RWPE2 (cell line): ENCODE measurements around the gene SHKBP1.
A peak's percentile ranks its signal among the peaks of the same experiment; 100 is the strongest.

Experiments
- ATAC-seq: fragments of 200-7000 bp; cut with Tn5 transposase; 3 replicates; pipeline ENCODE4 v1.9.1; 2021; ENCODE audit warnings: low read depth
- DNase-seq: peaks from one replicate; pipeline ENCODE4 v3.0.0-alpha.2; 2020; ENCODE audit warnings: low spot score
- H3K27ac ChIP-seq: fragments of 450-650 bp; 2 replicates; pipeline ENCODE4 v1.5.1; 2017; ENCODE audit warnings: mild to moderate bottlenecking; ENCODE audit not compliant: poor library complexity, severe bottlenecking
- H3K27me3 ChIP-seq: fragments of 250-450 bp; sonication (Bioruptor Pico); 2 replicates; pipeline ENCODE4 v1.5.1; 2021; ENCODE audit warnings: mild to moderate bottlenecking, moderate library complexity; ENCODE audit not compliant: insufficient read depth, poor library complexity, severe bottlenecking
- H3K36me3 ChIP-seq: fragments of 250-450 bp; sonication (Bioruptor Pico); 2 replicates; pipeline ENCODE4 v1.5.1; 2020; ENCODE audit warnings: low read depth, mild to moderate bottlenecking, moderate library complexity
- H3K4me1 ChIP-seq: fragments of 250-450 bp; sonication (Bioruptor Pico); 2 replicates; pipeline ENCODE4 v1.5.1; 2021; ENCODE audit warnings: mild to moderate bottlenecking, moderate library complexity; ENCODE audit not compliant: insufficient read depth, poor library complexity, severe bottlenecking
- H3K4me3 ChIP-seq: fragments of 250-450 bp; sonication (Bioruptor Pico); 2 replicates; pipeline ENCODE4 v1.5.1; 2021; ENCODE audit warnings: mild to moderate bottlenecking, moderate library complexity; ENCODE audit not compliant: severe bottlenecking
- H3K9me3 ChIP-seq: fragments of 250-450 bp; sonication (Bioruptor Pico); 2 replicates; pipeline ENCODE4 v1.5.1; 2021; ENCODE audit warnings: mild to moderate bottlenecking, moderate library complexity; ENCODE audit not compliant: severe bottlenecking
- TF ChIP-seq, protein P1 (sequence below): fragments of 450-650 bp; IDR thresholded peaks from one replicate; pipeline ENCODE4 v1.5.1; 2017; ENCODE audit warnings: mild to moderate bottlenecking, moderate library complexity; ENCODE audit not compliant: poor library complexity, severe bottlenecking

Gene SHKBP1

DNA sequence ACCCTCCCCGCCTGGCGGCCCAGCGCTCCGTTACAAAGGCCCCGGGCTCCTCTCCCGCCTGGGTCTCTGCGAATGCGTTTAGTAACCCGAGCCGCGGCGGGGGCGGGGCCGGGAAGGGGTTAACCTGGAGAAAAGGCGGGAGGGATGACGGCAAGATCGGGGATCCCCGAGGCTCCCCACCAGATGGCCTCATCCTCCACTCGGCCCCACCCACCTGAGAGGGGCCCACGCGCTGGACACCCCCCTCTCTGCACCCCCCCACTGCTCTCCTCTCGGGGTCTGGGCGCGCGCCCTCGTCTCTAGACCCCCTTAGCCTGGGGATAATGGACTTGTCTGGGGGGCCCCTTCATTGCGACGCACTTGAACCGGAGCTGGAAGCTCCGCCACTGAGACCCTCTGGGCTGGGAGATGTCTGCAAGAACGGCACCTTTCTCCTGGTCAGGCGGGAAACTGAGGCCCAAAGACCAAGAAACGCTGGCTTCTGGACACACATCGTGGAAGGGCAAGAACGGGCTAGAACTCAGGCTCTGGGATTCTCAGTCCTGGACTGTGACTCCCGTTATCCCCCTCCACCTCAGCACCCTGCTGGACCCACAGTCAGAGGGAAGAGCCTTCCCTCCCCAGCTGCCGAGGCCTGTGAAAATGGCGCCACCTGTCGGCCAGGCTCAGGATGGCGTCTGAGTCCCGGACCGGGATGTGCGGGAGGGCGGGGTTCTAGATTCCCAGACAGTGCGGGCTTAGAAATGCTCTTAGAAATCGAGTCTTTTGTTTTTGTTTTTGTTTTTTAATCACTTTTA is 21.6 kb downstream of the SHKBP1 start:
- peak; percentile 89 for DNase-seq
- ATAC-seq = peak; percentile 70
- Histone ChIP-seq H3K4me3 (peak overlapping the region; percentile 38), H3K27ac (peak overlapping the region; percentile 11), H3K4me1 (peaks cover 10% of the 10 kb centered on the region), H3K36me3 (no peaks in the 10 kb centered on the region), H3K9me3 (no peaks in the 10 kb centered on the region), H3K27me3 (no peaks in the 10 kb centered on the region)
- TF ChIP-seq, protein P1, sequence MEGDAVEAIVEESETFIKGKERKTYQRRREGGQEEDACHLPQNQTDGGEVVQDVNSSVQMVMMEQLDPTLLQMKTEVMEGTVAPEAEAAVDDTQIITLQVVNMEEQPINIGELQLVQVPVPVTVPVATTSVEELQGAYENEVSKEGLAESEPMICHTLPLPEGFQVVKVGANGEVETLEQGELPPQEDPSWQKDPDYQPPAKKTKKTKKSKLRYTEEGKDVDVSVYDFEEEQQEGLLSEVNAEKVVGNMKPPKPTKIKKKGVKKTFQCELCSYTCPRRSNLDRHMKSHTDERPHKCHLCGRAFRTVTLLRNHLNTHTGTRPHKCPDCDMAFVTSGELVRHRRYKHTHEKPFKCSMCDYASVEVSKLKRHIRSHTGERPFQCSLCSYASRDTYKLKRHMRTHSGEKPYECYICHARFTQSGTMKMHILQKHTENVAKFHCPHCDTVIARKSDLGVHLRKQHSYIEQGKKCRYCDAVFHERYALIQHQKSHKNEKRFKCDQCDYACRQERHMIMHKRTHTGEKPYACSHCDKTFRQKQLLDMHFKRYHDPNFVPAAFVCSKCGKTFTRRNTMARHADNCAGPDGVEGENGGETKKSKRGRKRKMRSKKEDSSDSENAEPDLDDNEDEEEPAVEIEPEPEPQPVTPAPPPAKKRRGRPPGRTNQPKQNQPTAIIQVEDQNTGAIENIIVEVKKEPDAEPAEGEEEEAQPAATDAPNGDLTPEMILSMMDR = peak; percentile 97

DNA sequence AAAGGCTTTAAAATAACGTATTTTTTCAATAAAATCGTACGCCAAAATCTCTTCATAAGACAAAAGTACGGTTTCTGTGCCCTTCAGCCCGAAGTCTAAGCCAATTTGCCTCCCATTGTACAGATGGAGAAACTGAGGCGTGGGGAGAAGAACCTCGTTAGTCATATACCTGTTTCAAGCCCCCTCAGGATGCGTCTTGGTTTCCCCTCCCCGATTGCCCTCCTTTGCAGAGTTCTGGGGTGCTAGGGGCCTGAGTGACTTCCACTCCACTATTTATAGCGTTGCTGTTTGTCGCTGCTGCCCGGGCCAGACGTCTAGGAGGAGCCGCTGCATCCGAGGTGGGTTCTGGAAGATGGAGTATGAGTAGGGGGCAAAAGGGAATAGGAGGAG is 22.2 kb downstream of the SHKBP1 start:
- Histone ChIP-seq H3K9me3 (no peaks in the 10 kb centered on the region), H3K36me3 (no peaks in the 10 kb centered on the region), H3K4me3 (no peak overlapping the region), H3K4me1 (peaks cover 11% of the 10 kb centered on the region), H3K27me3 (no peaks in the 10 kb centered on the region), H3K27ac (no peak overlapping the region)
- TF ChIP-seq, protein P1 = peak; percentile 75
- no peak for DNase-seq
- no peak for ATAC-seq

DNA sequence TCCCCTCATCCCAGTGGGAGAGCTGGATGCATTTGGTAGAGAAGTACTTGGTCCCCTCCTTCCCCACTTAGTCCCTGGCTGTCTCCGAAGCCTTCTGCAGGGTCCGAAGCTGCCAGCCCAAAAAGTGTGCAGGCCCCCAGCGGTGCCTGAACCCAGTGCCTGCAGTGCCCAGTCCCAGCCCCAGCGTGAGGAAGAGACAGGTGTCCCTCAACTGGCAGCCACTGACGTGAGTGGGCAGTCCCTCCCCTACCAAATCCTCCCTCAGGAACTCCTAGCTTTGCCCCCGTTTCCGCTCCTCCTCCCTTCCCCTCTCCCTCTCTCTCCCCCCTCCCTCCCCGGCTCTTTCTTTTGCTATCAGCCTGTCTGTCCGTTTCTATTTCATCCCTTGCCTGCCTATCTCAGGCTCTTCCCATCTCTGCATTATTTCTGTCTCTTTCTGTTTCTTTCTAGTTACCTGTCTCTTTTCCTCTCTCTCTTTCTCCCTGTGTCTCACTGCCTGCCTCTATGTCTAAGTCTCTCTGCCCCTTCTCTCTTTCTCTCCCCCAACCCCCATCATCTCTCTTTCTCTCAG is 22.7 kb downstream of the SHKBP1 start:
- no peak overlapping the region for H3K27ac ChIP-seq
- TF ChIP-seq, protein P1 = no peak
- no peak for ATAC-seq
- no peaks in the 10 kb centered on the region for H3K36me3 ChIP-seq
- no peak for DNase-seq
- peaks cover 11% of the 10 kb centered on the region for H3K4me1 ChIP-seq
- H3K9me3 ChIP-seq = no peaks in the 10 kb centered on the region
- no peaks in the 10 kb centered on the region for H3K27me3 ChIP-seq
- H3K4me3 ChIP-seq = no peak overlapping the region

DNA sequence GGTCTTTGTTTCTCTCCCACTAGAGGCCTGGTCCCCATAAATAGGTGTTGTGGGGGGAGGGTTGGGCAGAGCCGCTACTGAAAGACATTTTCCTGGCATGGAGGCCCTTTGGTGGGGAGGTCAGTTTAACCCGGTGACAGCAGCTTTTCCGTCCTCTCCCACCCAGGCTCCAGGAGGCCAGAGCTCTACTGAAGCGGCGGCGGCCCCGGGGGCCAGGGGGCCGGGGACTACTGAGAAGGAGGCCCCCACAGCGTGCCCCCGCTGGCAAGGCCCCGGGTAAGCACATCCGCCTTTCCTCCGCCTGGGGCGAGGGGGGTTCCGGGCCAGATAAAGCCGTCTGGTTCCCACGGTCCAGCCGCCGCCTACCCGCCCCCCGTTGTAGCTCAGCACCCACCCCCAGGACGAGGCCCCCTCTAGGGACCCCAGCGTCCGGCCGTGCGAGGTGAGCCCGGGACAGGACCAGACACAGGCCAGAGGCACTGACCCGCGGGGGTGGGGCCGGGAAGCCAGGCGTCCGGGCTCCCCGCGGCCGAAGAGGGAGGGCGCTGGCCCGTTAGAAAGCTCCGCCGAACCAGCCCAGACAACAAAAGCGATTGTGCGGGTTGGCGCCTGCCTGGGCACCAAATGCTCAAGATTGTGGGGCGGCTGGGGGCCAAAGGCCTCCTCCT is 23.4 kb downstream of the SHKBP1 start:
- H3K36me3 ChIP-seq = no peaks in the 10 kb centered on the region
- ATAC-seq (no peak), DNase-seq (no peak)
- TF ChIP-seq, protein P1 = no peak
- H3K27me3 ChIP-seq = no peaks in the 10 kb centered on the region
- no peak overlapping the region for H3K4me3 ChIP-seq
- no peak overlapping the region for H3K27ac ChIP-seq
- H3K9me3 ChIP-seq = no peaks in the 10 kb centered on the region
- peaks cover 11% of the 10 kb centered on the region for H3K4me1 ChIP-seq
